GM21526 (cell line): ENCODE results near the gene FGF14.

Experiments
- ATAC-seq: cut with Tn5 transposase; IDR thresholded peaks from one replicate; pipeline ENCODE4 v1.9.1; 2021; ENCODE audit warnings: moderate library complexity; ENCODE audit not compliant: unreplicated experiment, low FRiP score

Gene FGF14

DNA sequence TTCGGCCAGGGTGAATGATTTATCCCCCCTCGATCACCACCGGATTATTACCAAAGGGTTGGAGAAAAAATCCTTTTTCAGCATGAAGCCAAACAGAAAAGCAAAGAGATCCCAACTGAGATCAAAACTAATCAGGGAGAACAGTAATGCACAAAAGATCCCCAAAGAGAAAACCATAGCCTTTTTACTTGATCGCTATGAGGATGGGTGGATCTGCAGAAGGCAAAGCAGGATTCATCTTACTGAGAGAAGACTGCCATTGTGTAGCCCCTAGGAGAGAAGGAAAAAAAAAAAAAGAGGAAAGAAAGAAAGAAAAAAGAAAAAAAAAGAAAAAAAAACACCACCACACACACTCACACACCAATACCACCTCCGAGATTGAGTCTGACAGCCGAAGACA, at the start of gene FGF14:
FGF14 (minus strand) TSS at position 283 of the 400 bp plus-strand sequence.
- ATAC-seq: no peak

DNA sequence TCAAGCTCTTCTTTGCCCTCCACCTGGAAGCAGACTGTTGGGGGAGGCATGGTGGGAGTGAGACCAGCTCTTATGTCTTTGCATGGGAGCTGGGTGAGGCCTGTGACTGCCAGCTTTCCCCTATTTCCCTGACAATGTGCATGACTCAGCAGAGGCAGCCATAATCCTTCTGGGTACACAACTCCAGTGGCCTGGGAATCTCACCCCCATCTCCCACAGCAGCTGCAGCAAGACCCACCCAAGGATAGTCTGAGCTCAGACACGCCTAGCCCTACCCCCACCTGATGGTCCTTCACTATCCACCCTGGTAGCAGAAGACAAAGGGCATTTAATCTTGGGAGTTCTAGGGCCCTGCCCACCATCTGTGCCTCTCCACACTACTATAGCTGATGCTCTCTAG, 41.4 kb upstream of the FGF14 start:
- no peak for ATAC-seq

DNA sequence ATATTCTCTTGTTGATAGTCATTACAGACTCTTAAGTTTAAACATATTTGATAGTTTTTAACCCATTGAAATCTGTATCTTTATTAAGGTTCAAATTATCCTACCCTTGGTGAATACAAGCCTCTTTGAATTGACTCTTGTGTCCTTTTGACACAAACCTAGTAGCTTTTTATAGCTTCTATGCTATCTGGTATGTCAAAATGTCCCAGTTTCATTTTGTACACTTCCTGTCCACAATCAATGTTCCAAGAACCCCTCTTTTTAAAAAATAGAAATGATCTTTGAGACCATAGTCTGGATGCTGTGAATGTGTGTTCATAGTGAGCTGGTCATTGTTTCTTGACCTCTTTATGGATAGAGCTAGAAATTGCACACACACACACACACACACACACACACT, 39.2 kb upstream of the FGF14 start:
- ATAC-seq: no peak

DNA sequence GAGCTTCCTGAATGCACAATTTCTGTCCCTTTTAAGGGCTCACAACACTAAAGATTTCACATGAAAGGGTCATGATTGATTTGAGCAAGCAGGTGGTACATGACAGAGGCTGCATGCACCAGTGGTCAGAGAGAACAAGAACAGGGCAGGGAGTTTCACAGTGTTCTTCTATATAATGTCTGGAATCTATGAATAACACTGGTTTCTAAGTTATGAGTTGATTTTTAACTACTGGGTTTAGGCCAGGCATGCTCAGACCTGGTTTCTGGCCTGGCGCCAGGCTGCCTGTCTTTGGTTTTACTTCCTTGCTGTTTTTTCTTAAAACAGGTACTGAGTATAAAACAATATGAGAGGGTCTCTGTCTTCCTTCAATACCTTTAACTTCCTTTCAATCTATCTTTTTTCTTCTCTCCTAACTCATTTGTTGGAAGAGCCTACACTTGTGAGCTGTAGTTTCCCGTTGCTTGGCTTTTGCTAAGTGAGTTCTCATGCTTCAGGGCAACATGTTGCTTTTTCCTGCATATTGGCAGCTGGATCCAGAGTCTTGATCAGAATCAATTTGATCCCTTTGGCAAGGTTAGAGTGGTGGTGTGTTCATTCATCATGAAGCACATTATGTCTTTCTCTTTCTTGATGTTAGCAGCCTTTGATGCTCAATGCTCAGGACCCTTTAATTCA, 38.5 kb upstream of the FGF14 start:
- no peak for ATAC-seq

DNA sequence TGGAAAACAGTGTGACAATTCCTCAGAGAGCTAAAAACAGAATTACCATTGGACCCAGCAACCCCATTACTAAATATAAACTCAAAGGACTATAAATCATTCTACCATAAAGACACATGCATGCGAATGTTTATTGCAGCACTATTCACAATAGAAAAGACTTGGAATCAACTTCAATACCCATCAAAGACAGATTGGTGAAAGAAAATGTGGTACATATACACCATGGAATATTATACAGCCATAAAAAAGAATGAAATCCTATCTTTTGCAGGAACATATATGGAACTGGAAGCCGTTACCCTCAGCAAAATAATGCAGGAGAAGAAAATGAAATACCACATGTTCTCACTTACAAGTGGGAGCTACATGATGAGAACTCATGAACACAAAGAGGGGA, 20.8 kb upstream of the FGF14 start:
- no peak for ATAC-seq

DNA sequence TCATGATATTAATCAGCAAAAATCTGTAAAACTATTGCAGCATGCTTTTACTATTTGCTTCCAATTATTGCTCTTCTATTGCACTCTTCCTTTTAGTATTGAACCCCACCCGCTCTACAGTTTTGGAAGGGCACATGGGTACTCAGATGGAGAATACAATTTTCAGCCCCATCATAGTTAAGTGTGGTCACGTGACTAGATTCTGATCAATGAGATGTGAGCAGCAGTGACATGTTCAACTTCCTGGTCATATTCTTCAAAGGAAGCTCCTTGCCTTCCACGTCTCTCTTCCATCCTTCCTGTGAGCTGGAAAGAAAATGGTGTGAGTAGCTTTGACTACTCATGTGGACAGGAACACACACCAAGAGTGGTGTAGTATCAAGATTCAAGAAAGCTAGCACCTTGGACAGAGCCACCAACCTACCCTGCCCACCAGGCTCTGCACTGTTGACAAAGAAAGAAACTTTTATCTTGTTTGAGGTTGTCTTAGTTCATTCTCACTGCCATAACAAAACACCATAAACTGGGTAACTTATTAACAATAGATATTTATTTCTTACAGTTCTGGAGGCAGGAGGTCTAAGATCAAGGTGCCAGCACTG, 3.8 kb upstream of the FGF14 start:
- no peak for ATAC-seq

DNA sequence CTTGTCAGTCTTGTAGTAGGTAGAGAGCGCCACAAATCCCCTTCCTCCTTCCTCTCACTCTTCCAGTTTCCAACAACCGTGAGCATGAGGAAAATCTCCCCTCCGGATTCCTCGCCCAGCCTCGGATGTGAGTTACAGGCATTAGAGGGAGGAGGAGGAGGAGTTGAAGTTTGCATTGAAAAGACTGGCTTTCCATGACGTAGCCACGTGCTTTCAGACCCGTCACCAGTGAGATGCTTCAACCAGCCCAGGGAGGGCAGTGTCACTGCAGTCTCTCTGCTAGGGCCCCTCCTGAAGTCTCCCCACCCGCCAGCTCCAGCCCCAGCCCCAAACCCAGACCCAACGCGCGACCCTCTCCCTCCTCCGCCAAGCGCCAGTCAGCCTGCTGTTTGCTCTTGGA, 442 bp upstream of the FGF14 start:
- ATAC-seq: no peak

DNA sequence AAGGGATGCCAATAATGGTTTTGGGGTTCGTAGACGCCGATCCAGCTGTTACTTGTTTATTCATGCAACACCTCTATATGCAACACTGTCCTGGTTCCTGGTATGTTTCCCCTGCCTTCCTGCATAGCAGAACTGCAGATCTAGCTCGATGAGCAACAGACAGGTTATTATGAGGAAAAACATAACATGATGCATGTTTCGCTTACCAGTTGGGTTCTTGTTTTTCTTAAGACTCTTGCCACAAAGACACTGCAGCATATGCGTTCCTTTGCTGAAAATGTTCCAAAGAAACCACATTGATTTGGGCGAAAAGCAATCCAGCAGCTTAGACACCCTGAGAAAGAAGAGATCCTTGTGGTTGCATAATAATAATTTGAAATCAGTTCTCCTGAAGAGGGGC, 583 bp downstream of the FGF14 start:
- no peak for ATAC-seq

DNA sequence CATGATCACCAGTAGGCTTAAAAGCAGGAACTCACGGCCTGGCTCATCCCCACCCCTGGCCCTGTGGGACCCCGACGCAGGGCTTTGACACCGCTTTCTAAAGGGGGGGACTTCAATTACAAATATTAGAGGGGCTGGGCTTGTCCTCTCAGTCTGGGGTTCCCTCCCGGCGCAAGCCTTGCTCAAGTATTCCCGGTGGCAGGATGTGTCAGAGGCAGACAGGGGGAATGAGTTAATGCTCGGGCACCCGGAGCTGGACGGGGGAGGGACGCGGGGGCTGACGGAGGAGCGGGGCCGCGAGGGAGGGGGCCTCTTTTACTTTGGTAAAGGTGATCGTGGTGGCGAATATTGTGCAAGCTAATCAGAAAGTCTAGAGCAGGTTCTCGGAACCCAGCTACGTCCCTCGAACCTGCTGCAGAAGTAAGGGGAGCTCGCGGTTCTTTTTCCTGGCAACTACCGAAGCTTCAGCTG, 1.1 kb downstream of the FGF14 start:
- no peak for ATAC-seq

DNA sequence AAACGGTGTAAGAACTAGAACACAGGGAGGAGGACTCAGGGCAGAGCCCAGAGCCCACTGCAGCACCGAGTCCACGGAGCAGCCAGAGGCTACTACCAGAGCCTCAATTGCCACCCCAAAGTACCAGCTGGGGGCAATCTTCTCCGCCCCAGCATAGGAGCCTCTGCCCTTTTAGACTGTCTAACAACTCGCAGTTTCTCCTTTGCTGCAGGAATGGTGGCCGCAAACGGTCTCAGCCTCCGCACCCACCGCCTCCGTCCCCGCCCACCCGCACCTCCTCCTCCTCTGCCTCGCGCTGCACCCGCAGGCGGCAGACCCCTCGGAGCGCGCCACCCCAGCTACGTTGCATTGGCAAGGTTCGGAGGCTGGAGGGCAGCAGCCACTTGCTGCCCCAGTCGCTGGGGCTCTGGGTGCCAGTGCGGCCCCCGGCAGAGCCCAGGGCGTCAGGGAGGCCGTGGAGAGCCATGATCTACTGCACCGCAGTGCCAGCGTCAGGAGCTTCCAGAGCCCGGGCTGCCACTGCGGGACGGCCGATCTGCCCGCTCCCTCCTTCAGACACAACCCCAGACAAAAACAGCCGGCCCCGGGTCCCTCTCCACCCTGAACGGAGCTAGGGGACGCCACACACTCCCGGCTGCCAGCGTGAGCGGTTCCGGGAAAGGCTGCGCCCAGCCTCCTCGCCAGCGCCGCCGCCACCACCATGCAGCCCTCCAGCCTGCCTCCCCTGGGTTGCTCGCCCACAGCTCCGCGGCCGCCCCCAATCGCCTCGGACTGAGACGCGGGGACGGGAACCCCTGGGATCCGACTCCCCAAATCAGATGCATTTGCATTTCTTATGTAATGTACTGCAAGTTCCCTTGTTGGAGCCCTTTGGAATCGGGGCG, 1.8 kb downstream of the FGF14 start:
- ATAC-seq: no peak

DNA sequence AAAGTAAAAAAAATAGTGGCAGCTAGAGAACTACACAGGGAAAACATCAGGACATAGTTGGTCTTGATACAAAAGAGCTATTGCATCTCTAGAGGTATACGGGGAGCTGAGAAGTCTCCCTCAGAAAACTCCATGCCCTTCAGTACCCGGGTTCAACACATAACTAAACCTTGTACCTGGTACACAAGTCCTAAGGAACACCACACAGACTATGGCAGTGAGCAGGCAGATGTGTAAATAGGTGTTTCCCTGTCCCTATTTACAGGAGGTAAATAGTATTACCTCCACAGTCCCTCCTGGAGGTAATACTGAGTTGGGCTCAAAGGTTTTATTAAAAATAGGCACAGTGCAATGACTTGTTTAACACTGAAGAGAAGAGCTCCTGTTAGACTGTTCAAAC, 5.9 kb downstream of the FGF14 start:
- no peak for ATAC-seq

DNA sequence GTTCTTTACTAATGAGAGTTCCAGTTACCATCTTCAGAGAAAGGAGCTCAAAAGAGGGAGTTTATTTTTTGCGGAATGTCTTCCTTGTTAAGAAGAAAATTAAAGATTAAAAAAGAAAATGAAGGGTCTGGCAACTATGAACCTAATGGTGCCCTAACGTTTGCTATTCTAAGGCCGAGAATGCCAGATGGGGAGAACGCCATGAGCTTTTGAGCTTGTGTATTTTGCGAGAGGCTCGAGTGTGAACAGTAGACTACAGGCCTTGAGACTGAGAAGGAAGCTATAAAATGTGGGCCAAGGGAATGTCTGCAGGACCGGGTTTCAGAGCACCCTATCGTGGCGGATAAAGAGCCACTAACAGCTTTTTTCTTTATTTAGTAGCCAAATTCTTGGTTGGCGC, 6.7 kb downstream of the FGF14 start:
- ATAC-seq: no peak

DNA sequence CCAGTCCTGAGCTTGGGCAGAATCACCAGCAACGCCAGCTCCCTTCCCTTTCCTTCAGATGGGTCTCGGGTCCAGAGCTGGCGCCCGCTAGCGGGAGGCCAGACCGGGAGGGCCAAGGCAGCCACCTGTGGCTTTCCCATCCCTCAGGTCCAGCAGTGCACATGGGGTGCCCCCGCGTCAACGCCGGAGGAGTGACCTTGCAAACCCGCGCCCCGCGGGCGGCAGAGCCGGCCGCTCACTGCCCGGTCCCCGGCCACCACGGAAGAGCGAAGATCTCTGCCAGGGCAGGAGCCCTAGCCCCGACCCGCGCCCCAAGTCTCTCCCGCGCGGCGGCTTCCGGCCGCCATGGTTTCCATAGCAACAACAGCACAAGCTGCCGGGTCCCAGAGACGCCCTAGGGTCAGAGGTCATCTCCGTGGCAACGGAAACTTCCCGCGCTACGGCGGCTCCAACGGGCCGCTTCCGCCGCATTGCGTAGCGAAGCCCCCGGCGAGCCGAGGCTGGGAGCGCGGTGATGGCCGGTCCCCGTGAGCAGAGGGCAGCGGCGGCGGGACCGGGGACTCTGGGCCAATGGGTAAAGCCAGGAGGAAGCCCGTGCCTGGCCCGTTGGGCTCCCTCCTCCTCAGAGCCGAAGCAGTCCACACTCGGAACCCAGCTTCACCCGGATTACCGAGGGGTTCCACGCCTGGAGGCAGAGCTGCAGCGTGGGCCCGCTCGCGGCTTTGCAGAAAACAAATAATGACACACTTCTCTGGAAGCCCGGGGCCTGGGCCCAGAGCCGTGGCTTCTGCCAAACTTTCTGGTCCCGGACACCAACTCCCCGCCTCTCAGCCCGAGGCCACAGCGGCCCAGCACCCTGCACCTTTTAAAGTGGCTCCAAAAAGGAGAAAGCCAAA, 7.4 kb downstream of the FGF14 start:
- ATAC-seq: peak; percentile 99

DNA sequence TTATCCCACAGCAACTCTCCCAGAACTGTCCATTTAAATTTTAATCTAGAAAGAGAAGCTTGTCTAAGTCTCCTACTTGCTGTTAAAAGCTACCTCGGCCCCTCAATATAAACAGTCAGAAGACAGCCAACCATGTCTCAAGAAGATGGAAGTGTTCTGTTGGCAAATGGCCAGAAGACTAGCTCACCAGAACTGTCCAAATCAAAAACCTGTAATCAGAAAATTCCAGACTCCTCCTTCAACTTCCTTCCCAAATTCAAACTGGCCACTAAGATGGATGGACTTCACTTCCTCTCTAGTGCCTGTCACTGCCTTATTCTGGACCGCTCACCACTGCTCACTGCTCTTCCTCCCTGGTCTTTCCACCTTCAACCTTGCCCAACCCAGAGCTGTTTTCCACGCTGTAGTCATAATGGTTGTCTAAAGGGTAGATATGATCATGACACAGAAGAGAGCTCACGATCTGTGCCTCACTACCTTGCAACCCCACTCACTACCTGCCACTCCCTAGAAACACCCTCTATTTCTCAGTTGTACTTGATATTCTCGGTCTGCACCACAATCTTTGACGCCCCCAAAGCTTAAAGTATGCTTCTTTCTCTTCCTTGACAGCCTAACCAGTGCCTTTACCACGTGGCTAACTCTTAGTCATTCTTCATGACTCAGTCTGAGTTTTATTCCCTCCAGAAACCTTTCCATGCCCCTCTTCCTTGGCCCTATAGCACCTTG, 9.2 kb downstream of the FGF14 start:
- no peak for ATAC-seq

DNA sequence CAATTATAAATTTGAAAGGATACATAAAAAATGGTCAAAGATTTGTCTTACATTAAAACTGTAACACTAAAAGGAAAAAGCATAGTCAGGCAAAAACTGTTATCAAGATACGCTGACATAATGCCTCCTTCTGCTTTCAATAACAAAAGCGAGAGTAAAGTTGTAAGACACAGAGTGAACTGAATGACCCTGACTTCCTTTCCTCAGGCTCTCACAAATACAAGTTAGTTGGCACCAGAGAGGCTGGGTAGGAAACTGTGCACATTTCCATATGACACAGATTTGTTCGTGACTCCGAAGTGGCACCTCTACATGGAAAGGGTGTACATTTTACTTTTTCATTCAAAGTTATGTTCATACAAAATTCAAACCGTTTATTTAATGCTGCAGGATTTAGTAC, 15.4 kb downstream of the FGF14 start:
- ATAC-seq: no peak

DNA sequence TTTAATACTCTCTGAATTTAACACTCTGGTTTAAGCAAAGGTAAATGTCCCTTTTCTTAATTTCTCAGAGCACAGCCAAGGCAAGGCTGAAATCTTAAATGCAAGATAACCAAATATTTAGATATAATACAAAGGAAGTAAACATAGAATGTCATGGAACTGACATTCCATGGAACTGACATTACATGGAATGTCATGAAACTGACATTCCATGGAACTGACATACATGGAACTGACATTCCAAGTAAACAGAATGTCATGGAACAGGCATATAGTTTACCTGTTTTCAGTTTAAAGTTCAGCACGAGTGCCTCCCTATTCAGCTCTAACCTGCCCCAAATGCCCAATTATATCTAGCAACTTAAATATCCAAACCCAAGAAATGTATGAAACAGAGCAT, 21.8 kb downstream of the FGF14 start:
- no peak for ATAC-seq

DNA sequence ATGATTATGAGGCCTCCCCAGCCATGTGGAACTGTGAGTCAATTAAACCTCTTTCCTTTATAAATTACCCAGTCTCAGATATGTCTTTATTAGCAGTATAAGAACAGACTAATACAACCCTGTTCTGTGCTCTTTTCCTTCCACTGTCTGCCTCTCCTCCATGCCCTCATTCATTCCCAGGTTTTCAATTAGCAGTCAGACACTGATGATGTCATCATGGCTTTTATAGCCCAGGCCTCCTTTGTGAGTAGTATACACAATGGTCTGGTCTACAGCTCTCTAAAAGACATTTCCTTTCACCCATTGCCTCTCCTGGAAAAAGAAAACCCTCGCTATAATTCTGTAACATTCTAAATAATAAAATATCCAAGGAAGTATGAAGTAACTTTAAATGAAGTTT, 25.5 kb downstream of the FGF14 start:
- no peak for ATAC-seq

DNA sequence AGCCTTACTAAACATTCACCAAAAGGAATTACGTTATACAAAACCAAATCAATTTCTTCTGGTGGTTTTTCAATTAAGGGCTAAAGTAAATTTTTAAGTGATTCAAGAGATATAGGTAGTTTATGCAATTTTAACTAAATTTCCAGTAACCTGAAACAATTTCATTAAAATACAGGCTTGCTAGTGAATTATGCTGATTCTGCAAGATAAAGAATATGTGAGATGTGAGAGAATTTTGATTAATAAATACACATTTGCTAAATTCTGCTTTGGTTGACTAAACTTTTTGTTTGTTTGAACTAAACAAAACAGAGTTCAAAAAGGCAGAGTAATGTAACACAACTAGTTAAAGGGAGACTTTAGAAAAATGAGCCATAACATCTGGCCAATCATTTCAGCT, 27.1 kb downstream of the FGF14 start:
- no peak for ATAC-seq

DNA sequence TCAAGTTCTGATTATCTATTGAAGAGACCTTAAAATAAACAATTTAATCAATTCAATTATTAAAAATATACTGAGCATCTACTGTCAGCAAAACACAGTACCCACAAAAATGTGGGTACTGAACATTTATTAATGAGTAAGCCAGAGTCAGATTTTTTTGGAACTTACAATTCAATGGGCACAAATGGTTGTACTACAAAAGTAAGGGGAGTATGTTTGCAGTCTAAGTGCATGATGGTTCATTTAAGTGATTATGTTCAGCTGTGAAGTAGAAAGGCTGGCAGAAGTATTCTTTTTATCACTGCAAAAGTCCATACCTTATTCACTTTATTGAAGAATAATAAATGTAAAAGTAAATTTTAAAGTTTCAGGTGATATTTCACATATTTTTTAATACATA, 27.6 kb downstream of the FGF14 start:
- no peak for ATAC-seq

DNA sequence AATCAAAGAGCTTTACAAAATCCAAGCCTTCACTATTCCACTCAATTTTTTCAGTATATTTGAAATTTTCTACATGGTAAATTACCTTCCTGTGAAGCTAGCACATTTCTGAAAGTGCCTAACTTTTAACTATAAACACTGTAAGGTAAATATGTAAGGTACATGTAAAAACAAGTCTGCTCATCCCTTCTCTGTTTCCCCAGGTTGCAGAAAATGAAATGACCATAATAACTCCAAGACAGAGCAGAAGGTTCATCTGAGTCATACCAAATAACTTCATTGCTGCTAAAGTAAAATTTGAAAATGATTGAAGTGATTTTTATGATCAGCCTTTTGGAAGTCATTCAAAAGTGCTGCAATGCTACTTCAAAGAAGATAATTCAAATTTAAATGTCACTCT, 28.6 kb downstream of the FGF14 start:
- ATAC-seq: no peak
